ENCODE results near the gene MRPS2.

DNA sequence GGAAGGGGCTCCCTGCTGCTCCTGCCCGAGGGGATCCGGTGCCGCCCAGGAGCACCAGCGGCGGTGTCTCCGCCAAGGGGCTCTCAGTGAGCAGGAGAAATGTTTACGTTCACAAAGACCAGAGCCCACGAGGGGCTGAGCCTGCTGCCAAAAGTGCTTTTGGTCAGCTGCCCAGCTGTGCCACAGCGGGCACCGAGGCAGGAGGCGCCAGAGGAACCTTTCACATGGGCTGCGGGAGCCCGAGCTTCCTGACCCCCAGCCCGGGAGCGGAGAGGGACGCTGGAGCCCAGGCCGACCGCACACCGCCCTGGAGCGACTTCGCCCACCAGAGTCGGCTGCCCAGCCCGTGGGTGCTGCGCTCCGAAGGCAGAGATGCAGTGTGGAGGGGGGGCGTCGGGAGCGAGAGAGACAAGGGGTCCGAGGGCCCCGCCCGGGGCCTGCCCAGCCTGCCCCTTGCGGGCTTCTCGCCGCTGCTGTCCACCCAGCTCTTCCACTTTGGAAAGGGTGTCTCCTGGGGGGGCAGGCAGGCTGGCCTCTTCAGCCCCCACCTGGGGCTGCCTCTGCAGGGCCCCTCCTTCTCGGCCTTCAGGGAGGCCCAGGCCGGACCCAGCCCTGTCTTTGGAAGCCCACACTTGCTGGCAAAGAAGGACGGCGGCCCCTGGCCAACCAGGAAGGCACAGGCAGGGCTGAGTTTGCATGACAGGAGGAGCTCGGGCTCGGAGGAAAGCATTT lies 13.0 kb upstream of the MRPS2 start:
- TF ChIP-seq, protein P1, sequence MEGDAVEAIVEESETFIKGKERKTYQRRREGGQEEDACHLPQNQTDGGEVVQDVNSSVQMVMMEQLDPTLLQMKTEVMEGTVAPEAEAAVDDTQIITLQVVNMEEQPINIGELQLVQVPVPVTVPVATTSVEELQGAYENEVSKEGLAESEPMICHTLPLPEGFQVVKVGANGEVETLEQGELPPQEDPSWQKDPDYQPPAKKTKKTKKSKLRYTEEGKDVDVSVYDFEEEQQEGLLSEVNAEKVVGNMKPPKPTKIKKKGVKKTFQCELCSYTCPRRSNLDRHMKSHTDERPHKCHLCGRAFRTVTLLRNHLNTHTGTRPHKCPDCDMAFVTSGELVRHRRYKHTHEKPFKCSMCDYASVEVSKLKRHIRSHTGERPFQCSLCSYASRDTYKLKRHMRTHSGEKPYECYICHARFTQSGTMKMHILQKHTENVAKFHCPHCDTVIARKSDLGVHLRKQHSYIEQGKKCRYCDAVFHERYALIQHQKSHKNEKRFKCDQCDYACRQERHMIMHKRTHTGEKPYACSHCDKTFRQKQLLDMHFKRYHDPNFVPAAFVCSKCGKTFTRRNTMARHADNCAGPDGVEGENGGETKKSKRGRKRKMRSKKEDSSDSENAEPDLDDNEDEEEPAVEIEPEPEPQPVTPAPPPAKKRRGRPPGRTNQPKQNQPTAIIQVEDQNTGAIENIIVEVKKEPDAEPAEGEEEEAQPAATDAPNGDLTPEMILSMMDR (IDR thresholded peaks at IDR 0.05 in 8 of 11, conservative IDR thresholded peaks at IDR 0.05 in 3 of 11) = no peak
- TF ChIP-seq POLR2AphosphoS5 (IDR thresholded peaks at IDR 0.05) = no peak

Measured in spleen (tissue), 7 donors.